ENCODE data around the gene ANP32B.

Gene ANP32B

DNA sequence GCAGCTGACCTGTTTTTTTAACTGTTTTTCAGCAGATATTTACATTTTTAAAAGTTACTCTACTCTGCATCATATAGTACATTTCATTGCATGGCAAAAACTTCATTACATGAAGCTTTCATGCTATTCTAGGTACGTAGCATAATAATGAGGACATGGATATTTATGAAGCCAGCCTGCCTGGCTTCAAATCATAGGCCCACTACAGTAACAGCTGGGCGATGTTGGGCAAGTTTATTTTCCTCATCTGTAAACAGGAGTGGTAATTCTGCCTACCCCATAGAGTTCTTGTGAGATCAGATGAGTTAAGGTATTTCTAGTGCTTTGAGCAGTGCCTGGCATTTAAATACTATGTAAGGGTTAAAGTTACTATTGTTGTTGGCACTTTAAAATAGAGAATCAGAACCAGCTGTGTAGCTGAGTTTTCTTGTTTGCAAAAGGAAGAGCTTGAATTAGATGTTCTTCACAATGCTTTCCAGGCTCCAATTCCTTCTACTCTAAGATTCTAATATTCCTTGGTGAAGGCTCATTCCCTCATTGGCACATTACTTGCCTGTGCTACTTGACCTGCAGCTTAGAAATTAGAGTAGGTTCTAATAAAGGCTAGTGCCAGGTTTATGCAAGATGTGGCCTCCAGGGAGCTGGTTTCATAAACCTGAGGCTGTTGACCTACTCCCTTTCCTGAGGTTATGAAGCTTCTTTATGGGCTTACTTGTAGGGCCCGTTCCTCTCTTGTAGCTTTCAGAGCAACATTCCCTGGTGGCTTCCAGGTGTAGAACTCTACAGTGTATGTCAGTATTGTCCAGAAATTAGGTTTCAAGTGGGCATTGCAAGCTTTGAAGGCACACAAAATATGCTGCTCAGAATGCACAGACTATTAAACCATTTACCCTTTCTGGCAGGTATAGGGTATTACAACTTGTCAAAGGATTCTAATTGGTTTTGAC, 14.5 kb downstream of the ANP32B start:
- H3K9me3 ChIP-seq (ENCODE audit: insufficient read depth, low read length): no peaks in the 10 kb centered on the region
- DNase-seq (ENCODE audit: low read depth, low spot score): no peak
- peaks cover 79% of the 10 kb centered on the region for H3K36me3 ChIP-seq (ENCODE audit: insufficient read depth, insufficient read length, low read length)
- no peak for TF ChIP-seq YY1 (IDR thresholded peaks at IDR 0.05; ENCODE audit: insufficient read depth, insufficient read length)
- no peak for TF ChIP-seq ZNF274 (IDR thresholded peaks at IDR 0.05; ENCODE audit: low read depth, low read length)
- no peak for TF ChIP-seq SUZ12 (IDR thresholded peaks at IDR 0.05; ENCODE audit: extremely low read depth, insufficient read depth, insufficient read length)
- no peaks in the 10 kb centered on the region for H3K4me1 ChIP-seq (ENCODE audit: insufficient read depth, insufficient read length)
- H3K4me3 ChIP-seq (ENCODE audit: insufficient read length, low read depth): no peak overlapping the region
- H3K27me3 ChIP-seq (ENCODE audit: insufficient read depth, insufficient read length): no peaks in the 10 kb centered on the region
- H3K9ac ChIP-seq (ENCODE audit: insufficient read length, low read depth): no peak overlapping the region

DNA sequence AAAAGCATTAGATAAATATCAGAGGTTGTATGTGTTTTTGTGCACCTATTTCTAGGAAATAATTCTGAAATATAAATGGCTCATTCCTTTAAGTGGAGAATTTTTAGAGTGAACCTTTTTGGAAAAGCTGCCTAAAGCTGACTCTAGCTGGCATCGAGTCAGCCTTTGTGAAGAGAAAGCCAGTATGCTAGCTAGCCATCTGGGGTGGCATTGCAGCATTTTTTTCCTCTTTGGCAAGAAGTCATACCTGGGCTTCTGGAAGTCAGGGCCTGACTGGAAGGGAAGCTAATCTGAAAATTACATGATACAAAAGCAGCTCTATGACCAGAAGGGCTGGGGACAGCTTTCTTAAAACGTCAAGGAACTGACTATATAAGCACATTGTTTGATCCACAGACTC, 19.7 kb downstream of the ANP32B start:
- no peak for TF ChIP-seq YY1 (IDR thresholded peaks at IDR 0.05; ENCODE audit: insufficient read depth, insufficient read length)
- TF ChIP-seq SUZ12 (IDR thresholded peaks at IDR 0.05; ENCODE audit: extremely low read depth, insufficient read depth, insufficient read length): no peak
- no peak for TF ChIP-seq ZNF274 (IDR thresholded peaks at IDR 0.05; ENCODE audit: low read depth, low read length)
- H3K36me3 ChIP-seq (ENCODE audit: insufficient read depth, insufficient read length, low read length): peaks cover 89% of the 10 kb centered on the region

DNA sequence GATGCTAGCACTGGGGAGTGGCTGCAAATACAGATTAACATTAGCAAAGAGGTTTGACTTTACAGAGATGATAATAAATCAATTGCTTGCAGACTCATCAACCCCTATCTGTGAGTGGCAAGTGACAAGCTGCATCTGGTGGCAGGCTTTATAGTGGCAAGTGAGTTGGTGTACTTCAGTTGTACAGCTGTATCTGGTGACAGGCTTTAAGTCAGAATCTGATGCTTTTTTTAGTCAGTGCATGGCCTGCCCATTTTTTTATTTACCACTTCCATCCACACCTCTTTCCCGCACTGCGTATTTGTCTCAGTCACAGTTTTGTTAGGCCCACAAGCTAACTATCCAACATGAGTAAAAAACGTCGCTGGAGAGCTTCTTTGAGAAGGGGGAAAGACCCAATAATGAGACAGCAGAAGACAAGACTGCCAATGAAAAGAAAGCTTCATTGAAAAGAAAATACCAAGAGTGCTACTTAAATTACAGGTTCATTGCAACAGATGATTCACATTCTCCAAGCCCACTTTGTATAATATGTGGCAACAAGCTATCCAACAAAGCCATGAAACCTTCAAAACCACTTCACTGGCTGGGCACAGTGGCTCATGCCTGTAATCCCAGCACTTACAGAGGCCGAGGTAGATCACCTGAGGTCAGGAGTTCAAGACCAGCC, 23.1 kb downstream of the ANP32B start:
- Histone ChIP-seq H3K36me3 (ENCODE audit: insufficient read depth, insufficient read length, low read length) (peaks cover 100% of the 10 kb centered on the region), H3K27me3 (ENCODE audit: insufficient read depth, insufficient read length) (no peaks in the 10 kb centered on the region), H3K4me1 (ENCODE audit: insufficient read depth, insufficient read length) (no peaks in the 10 kb centered on the region), H3K9ac (ENCODE audit: insufficient read length, low read depth) (no peak overlapping the region), H3K4me3 (ENCODE audit: insufficient read length, low read depth) (no peak overlapping the region), H3K9me3 (ENCODE audit: insufficient read depth, low read length) (no peaks in the 10 kb centered on the region)
- TF ChIP-seq SUZ12 (IDR thresholded peaks at IDR 0.05; ENCODE audit: extremely low read depth, insufficient read depth, insufficient read length) (no peak), YY1 (IDR thresholded peaks at IDR 0.05; ENCODE audit: insufficient read depth, insufficient read length) (no peak), ZNF274 (IDR thresholded peaks at IDR 0.05; ENCODE audit: low read depth, low read length) (no peak)
- no peak for DNase-seq (ENCODE audit: low read depth, low spot score)

More for the DNA sequence above, 19.7 kb downstream of the ANP32B start:
- Histone ChIP-seq H3K9me3 (ENCODE audit: insufficient read depth, low read length) (no peaks in the 10 kb centered on the region), H3K4me3 (ENCODE audit: insufficient read length, low read depth) (no peak overlapping the region), H3K27me3 (ENCODE audit: insufficient read depth, insufficient read length) (no peaks in the 10 kb centered on the region), H3K4me1 (ENCODE audit: insufficient read depth, insufficient read length) (no peaks in the 10 kb centered on the region), H3K9ac (ENCODE audit: insufficient read length, low read depth) (no peak overlapping the region)
- no peak for DNase-seq (ENCODE audit: low read depth, low spot score)

DNA sequence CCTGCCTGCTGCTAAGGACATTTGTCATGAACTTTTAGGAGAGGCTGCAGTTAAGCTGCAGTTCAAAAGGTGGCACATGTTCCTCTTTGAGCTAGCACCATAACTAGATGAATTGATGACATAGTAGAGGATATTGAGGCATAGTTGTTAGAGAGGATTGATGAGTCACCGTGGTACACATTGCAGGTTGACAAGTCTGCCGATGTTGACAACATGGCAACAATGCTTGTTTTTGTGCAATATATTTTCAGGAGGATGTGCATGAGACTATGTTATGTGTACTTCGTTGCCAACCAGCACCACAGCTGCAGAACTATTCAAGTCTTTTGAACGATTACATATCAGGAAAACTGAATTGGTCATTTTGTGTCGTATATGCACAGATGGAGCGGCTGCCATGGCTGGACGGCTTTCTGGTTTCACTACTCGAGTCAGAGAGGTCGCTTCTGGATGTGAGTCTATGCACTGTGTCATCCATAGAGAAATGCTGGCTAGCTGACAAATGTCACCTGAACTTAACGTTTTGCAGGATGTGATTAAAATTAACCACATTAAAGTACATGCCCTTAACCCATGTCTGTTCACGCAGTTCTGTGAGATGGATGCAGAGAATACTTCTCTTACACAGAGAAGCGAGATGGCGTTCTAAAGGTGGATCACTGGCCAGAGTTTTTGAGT, 24.2 kb downstream of the ANP32B start:
- no peak for DNase-seq (ENCODE audit: low read depth, low spot score)
- TF ChIP-seq YY1 (IDR thresholded peaks at IDR 0.05; ENCODE audit: insufficient read depth, insufficient read length) (no peak), SUZ12 (IDR thresholded peaks at IDR 0.05; ENCODE audit: extremely low read depth, insufficient read depth, insufficient read length) (no peak), ZNF274 (IDR thresholded peaks at IDR 0.05; ENCODE audit: low read depth, low read length) (no peak)
- Histone ChIP-seq H3K36me3 (ENCODE audit: insufficient read depth, insufficient read length, low read length) (peaks cover 100% of the 10 kb centered on the region), H3K4me3 (ENCODE audit: insufficient read length, low read depth) (no peak overlapping the region), H3K9ac (ENCODE audit: insufficient read length, low read depth) (no peak overlapping the region), H3K9me3 (ENCODE audit: insufficient read depth, low read length) (no peaks in the 10 kb centered on the region), H3K4me1 (ENCODE audit: insufficient read depth, insufficient read length) (no peaks in the 10 kb centered on the region), H3K27me3 (ENCODE audit: insufficient read depth, insufficient read length) (no peaks in the 10 kb centered on the region)

DNA sequence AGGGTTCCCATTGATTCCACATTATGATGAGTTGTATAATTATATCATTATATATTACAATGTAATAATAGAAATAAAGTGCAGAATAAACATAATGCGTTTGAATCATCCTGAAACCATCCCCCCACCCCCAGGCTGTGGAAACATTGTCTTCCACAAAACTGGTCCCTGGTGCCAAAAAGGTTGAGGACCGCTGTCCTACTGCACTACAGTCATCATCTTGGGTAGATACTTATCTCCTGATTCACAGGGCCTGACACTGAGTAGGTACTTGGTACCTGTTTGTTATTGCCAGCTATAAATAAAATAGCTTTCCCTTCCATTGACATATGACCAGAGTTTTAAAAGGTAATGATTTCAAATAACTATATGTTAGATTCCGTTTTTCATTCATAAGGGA, 25.6 kb downstream of the ANP32B start:
- peaks cover 99% of the 10 kb centered on the region for H3K36me3 ChIP-seq (ENCODE audit: insufficient read depth, insufficient read length, low read length)
- H3K27me3 ChIP-seq (ENCODE audit: insufficient read depth, insufficient read length): no peaks in the 10 kb centered on the region
- no peaks in the 10 kb centered on the region for H3K9me3 ChIP-seq (ENCODE audit: insufficient read depth, low read length)
- H3K9ac ChIP-seq (ENCODE audit: insufficient read length, low read depth): no peak overlapping the region
- DNase-seq (ENCODE audit: low read depth, low spot score): no peak
- H3K4me1 ChIP-seq (ENCODE audit: insufficient read depth, insufficient read length): no peaks in the 10 kb centered on the region
- TF ChIP-seq YY1 (IDR thresholded peaks at IDR 0.05; ENCODE audit: insufficient read depth, insufficient read length): no peak
- no peak for TF ChIP-seq SUZ12 (IDR thresholded peaks at IDR 0.05; ENCODE audit: extremely low read depth, insufficient read depth, insufficient read length)
- TF ChIP-seq ZNF274 (IDR thresholded peaks at IDR 0.05; ENCODE audit: low read depth, low read length): no peak
- no peak overlapping the region for H3K4me3 ChIP-seq (ENCODE audit: insufficient read length, low read depth)

DNA sequence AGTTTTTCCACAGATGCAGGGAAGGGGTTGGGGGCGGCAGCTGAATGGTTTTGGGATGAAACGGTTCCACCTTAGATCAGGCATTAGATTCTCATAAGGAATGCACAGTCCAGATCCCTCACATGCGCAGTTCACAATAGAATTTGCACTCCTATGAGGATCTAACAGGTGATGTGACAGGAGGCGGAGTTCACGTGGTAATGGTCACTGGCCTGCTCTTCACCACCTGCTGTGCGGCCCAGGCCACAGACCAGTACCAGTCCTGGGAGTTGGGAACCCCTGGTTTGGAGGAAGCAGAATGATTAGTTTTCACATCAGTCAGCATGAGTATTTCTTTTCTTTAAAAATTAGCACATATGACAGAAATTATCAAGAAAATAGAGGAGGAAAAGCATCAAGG, 26.3 kb downstream of the ANP32B start:
- no peak for DNase-seq (ENCODE audit: low read depth, low spot score)
- H3K4me3 ChIP-seq (ENCODE audit: insufficient read length, low read depth): no peak overlapping the region
- no peak for TF ChIP-seq SUZ12 (IDR thresholded peaks at IDR 0.05; ENCODE audit: extremely low read depth, insufficient read depth, insufficient read length)
- no peak overlapping the region for H3K9ac ChIP-seq (ENCODE audit: insufficient read length, low read depth)
- no peaks in the 10 kb centered on the region for H3K9me3 ChIP-seq (ENCODE audit: insufficient read depth, low read length)
- H3K4me1 ChIP-seq (ENCODE audit: insufficient read depth, insufficient read length): no peaks in the 10 kb centered on the region
- H3K27me3 ChIP-seq (ENCODE audit: insufficient read depth, insufficient read length): no peaks in the 10 kb centered on the region
- peaks cover 98% of the 10 kb centered on the region for H3K36me3 ChIP-seq (ENCODE audit: insufficient read depth, insufficient read length, low read length)

DNA sequence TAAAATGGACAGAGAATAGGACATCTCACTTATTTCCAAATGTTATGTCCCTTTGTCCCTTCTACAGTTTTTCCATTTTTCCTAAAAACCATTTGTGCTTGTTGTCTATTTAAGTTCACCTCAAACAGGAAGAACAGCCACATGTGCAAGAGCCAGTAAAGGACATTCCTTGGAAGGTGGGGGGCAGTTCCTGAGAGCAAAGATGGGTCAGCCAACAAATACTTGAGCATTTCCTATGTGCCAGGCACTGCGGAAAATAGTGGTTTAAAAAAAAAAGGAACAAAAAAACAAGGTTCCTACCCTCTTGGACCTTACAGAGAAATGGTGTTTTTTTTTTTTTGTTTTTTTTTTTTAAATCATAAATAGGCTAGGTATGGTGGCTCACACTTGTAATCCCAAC, 26.8 kb downstream of the ANP32B start:
- H3K27me3 ChIP-seq (ENCODE audit: insufficient read depth, insufficient read length): no peaks in the 10 kb centered on the region
- DNase-seq (ENCODE audit: low read depth, low spot score): no peak
- TF ChIP-seq YY1 (IDR thresholded peaks at IDR 0.05; ENCODE audit: insufficient read depth, insufficient read length) (no peak), SUZ12 (IDR thresholded peaks at IDR 0.05; ENCODE audit: extremely low read depth, insufficient read depth, insufficient read length) (no peak)
- H3K9me3 ChIP-seq (ENCODE audit: insufficient read depth, low read length): no peaks in the 10 kb centered on the region
- no peaks in the 10 kb centered on the region for H3K4me1 ChIP-seq (ENCODE audit: insufficient read depth, insufficient read length)
- H3K36me3 ChIP-seq (ENCODE audit: insufficient read depth, insufficient read length, low read length): peaks cover 98% of the 10 kb centered on the region
- H3K4me3 ChIP-seq (ENCODE audit: insufficient read length, low read depth): no peak overlapping the region
- no peak overlapping the region for H3K9ac ChIP-seq (ENCODE audit: insufficient read length, low read depth)

Measured in NT2/D1 (cell line).